HuH-7.5 (cell line): ENCODE results near the gene DYNLT5.
"Not testable (repeated sequence)": the region's sequence is repeated elsewhere in the genome, so short reads cannot be mapped to it uniquely, and the experiment has no call there.

Experiments used
- DNase-seq: peaks from one replicate; pipeline ENCODE4 v3.0.0; 2011; ENCODE audit warnings: low spot score

Gene DYNLT5

GRCh38 chr1:66752000-66752592 lies at the start of gene DYNLT5:
Gene DYNLT5, plus strand, starts transcription at chr1:66752459. Its CDS starts 2,200 bp downstream, at chr1:66754659.
- peak; percentile 31 for DNase-seq

- DNase-seq, result no peak
Observed at GRCh38 chr1:66704177-66704875, 47.9 kb upstream of the DYNLT5 start.

GRCh38 chr1:66705110-66705509 lies 47.1 kb upstream of the DYNLT5 start:
- no peak for DNase-seq

GRCh38 chr1:66711420-66711819 lies 40.8 kb upstream of the DYNLT5 start:
- no peak for DNase-seq

- no peak for DNase-seq
Observed at GRCh38 chr1:66712839-66713238, 39.4 kb upstream of the DYNLT5 start.

- no peak for DNase-seq
Observed at GRCh38 chr1:66723985-66724384, 28.3 kb upstream of the DYNLT5 start.

- DNase-seq, result no peak
Observed at GRCh38 chr1:66725885-66726665, 26.2 kb upstream of the DYNLT5 start.

- no peak for DNase-seq
Observed at GRCh38 chr1:66728021-66728420, 24.2 kb upstream of the DYNLT5 start.

GRCh38 chr1:66728716-66729115 lies 23.5 kb upstream of the DYNLT5 start:
- DNase-seq, result not testable (repeated sequence)

GRCh38 chr1:66729119-66729518 lies 23.1 kb upstream of the DYNLT5 start:
- DNase-seq, result no peak

- no peak for DNase-seq
Observed at GRCh38 chr1:66729523-66729922, 22.7 kb upstream of the DYNLT5 start.

GRCh38 chr1:66730462-66730861 lies 21.8 kb upstream of the DYNLT5 start:
- DNase-seq, result no peak

- no peak for DNase-seq
Observed at GRCh38 chr1:66731170-66731865, 20.9 kb upstream of the DYNLT5 start.

- DNase-seq, result no peak
Observed at GRCh38 chr1:66732407-66733166, 19.7 kb upstream of the DYNLT5 start.

GRCh38 chr1:66733348-66734017 lies 18.8 kb upstream of the DYNLT5 start:
- no peak for DNase-seq

- DNase-seq, result not testable (repeated sequence)
Observed at GRCh38 chr1:66734531-66734930, 17.7 kb upstream of the DYNLT5 start.

GRCh38 chr1:66737836-66738235 lies 14.4 kb upstream of the DYNLT5 start:
- DNase-seq, result no peak

GRCh38 chr1:66739401-66740157 lies 12.7 kb upstream of the DYNLT5 start:
- no peak for DNase-seq

- DNase-seq, result no peak
Observed at GRCh38 chr1:66745451-66745850, 6.8 kb upstream of the DYNLT5 start.

- DNase-seq, result no peak
Observed at GRCh38 chr1:66747501-66747900, 4.8 kb upstream of the DYNLT5 start.
